Astrocyte (in vitro differentiated cells and primary cell): Measurements from ENCODE around the gene NFAM1.

Experiments used
- EZH2 ChIP-seq: IDR thresholded peaks from 2 replicates; pipeline ENCODE4 v1.6.1; 2012; ENCODE audit warnings: mild to moderate bottlenecking, low read length, inconsistent platforms; ENCODE audit not compliant: insufficient read depth
- TF ChIP-seq, protein P1 (sequence below): IDR thresholded peaks from 2 replicates; pipeline ENCODE4 v1.5.1; 2011; ENCODE audit warnings: low read depth, mild to moderate bottlenecking, inconsistent platforms, low read length, moderate library complexity; ENCODE audit not compliant: insufficient read depth

DNA sequence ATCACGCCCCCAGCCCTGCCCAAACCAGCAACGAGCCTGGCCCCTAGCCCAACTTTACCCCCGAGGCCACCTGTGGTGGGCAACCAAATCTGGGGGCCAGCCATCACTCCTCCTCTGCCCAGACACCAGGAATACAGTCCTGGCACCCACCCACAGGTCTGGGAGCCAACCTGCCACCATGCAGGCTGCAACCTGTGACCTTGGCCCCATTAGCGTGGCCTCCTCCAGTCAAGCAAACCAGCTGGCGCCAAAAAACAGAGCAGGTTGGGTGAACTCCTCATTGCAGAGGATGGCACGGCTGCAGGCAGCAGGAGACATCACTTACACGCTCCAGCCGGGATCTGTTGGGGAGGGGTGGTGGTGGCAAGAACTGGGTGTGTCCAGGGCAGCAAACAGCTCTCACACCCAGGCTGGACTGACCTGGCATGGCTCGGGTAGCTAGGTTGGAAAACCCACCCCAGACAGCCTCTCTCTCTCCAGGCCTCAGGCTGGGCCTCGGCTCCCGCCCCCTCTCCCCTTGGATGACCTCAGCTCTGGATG, 96.3 kb downstream of the NFAM1 start:
- TF ChIP-seq, protein P1, sequence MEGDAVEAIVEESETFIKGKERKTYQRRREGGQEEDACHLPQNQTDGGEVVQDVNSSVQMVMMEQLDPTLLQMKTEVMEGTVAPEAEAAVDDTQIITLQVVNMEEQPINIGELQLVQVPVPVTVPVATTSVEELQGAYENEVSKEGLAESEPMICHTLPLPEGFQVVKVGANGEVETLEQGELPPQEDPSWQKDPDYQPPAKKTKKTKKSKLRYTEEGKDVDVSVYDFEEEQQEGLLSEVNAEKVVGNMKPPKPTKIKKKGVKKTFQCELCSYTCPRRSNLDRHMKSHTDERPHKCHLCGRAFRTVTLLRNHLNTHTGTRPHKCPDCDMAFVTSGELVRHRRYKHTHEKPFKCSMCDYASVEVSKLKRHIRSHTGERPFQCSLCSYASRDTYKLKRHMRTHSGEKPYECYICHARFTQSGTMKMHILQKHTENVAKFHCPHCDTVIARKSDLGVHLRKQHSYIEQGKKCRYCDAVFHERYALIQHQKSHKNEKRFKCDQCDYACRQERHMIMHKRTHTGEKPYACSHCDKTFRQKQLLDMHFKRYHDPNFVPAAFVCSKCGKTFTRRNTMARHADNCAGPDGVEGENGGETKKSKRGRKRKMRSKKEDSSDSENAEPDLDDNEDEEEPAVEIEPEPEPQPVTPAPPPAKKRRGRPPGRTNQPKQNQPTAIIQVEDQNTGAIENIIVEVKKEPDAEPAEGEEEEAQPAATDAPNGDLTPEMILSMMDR, result no peak
- TF ChIP-seq EZH2, result no peak
